ENCODE data around the gene LCA5.

GRCh38 chr6:79470728-79471127 is 66.5 kb downstream of the LCA5 start:
- TF ChIP-seq POLR2A (IDR thresholded peaks at IDR 0.05; ENCODE audit: low read length), result no peak
- TF ChIP-seq GATA1 (IDR thresholded peaks at IDR 0.05; ENCODE audit: low read depth, low read length), result no peak
